Measurements from ENCODE around the gene TXNL4B. TPM values are rescaled to one million over a fixed set of nuclear protein-coding genes. Genes with fewer than 3 reads are reported as not detected.
"Not testable (repeated sequence)": the region's sequence is repeated elsewhere in the genome, so short reads cannot be mapped to it uniquely, and the experiment has no call there.

The TXNL4B gene
- polyA plus RNA-seq, 4 donors, result 11.3 to 22.1 (median 12.1) TPM

DNA sequence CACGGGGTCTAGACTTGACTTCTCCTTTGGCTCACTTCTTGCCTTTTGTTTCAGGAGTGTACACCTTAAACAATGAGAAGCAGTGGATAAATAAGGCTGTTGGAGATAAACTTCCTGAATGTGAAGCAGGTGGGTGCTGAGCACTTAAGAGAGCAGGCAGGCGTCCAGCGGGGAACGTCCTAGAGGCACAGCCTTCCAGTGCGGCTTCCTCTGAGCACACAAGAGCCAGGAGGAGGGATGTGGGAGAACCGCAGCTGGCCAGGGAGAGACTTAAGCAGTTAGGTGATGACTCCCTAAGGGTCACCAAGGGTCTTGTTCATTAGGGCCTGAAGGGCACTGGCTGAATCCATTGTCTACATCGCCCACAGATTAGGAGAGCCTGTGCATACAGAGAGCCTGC, 34.4 kb downstream of the TXNL4B start:
- H3K9me3 ChIP-seq (ENCODE audit: control insufficient read depth in 2 of 2, insufficient read depth in 1 of 2, low read depth in 1 of 2, low read length in 1 of 2); H3K4me1 ChIP-seq (ENCODE audit: control insufficient read depth in 3 of 3, insufficient read depth in 2 of 3, low read depth in 1 of 3, low read length in 2 of 3); H3K36me3 ChIP-seq (ENCODE audit: control insufficient read depth in 3 of 3, insufficient read depth in 2 of 3, low read depth in 1 of 3, low read length in 3 of 3); H3K27me3 ChIP-seq (ENCODE audit: control insufficient read depth in 3 of 3, insufficient read depth in 3 of 3, low read length in 3 of 3); H3K4me3 ChIP-seq (ENCODE audit: low read depth in 1 of 3, low read length in 3 of 3); DNase-seq; H3K27ac ChIP-seq (ENCODE audit: low read depth in 1 of 3, low read length in 2 of 3); FAIRE-seq: not testable (repeated sequence)
- 53 to 81% (median 54%) methylated on average over 6 of the region's 7 CpGs for WGBS, 3 donors

DNA sequence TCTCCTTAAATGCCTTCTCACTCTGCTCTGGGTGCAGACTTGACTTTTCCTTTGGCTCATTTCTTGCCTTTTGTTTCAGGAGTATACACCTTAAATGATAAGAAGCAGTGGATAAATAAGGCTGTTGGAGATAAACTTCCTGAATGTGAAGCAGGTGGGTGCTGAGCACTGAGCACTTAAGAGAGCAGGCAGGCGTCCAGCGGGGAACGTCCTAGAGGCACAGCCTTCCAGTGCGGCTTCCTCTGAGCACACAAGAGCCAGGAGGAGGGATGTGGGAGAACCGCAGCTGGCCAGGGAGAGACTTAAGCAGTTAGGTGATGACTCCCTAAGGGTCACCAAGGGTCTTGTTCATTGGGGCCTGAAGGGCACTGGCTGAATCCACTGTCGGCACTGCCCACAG, 36.1 kb downstream of the TXNL4B start:
- DNase-seq; H3K27ac ChIP-seq (ENCODE audit: low read depth in 1 of 3, low read length in 2 of 3); H3K36me3 ChIP-seq (ENCODE audit: control insufficient read depth in 3 of 3, insufficient read depth in 2 of 3, low read depth in 1 of 3, low read length in 3 of 3); H3K4me1 ChIP-seq (ENCODE audit: control insufficient read depth in 3 of 3, insufficient read depth in 2 of 3, low read depth in 1 of 3, low read length in 2 of 3); H3K9me3 ChIP-seq (ENCODE audit: control insufficient read depth in 2 of 2, insufficient read depth in 1 of 2, low read depth in 1 of 2, low read length in 1 of 2); H3K4me3 ChIP-seq (ENCODE audit: low read depth in 1 of 3, low read length in 3 of 3); FAIRE-seq; H3K27me3 ChIP-seq (ENCODE audit: control insufficient read depth in 3 of 3, insufficient read depth in 3 of 3, low read length in 3 of 3): not testable (repeated sequence)
- 27 to 46% methylated on average over 1 of the region's 6 CpGs; no CpG with 5 or more reads in 1 of the 3 donors for WGBS, 3 donors

DNA sequence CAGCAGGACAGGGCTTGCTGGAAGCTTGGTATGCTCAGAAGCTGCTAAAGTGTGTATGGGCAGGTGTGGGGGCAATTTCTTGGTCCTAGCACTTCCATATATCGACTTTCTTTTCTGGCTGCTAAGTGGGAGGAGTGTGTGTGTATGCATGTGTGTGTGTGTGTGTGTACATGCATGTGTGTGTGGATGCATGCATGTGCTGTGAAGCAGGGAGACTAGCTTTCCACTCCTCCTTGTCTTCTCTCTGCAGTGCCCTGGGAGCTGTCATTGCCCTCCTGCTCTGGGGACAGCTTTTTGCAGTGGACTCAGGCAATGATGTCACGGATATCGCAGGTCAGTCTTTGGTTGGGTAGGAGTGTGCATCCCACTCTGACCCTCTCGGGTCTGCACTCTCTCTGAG, 37.5 kb downstream of the TXNL4B start:
- no peaks in the 10 kb centered on the region for H3K27me3 ChIP-seq (ENCODE audit: control insufficient read depth in 3 of 3, insufficient read depth in 3 of 3, low read length in 3 of 3)
- no peak overlapping the region for H3K27ac ChIP-seq (ENCODE audit: low read depth in 1 of 3, low read length in 2 of 3)
- no peak overlapping the region for H3K4me3 ChIP-seq (ENCODE audit: low read depth in 1 of 3, low read length in 3 of 3)
- H3K9me3 ChIP-seq (ENCODE audit: control insufficient read depth in 2 of 2, insufficient read depth in 1 of 2, low read depth in 1 of 2, low read length in 1 of 2), result no peaks in the 10 kb centered on the region
- H3K36me3 ChIP-seq (ENCODE audit: control insufficient read depth in 3 of 3, insufficient read depth in 2 of 3, low read depth in 1 of 3, low read length in 3 of 3), result no peaks in the 10 kb centered on the region
- DNase-seq (no peak), FAIRE-seq (no peak)
- H3K4me1 ChIP-seq (ENCODE audit: control insufficient read depth in 3 of 3, insufficient read depth in 2 of 3, low read depth in 1 of 3, low read length in 2 of 3), result no peaks in the 10 kb centered on the region
- 65 to 88% (median 66%) methylated on average over 4 of the region's 4 CpGs for WGBS, 3 donors

DNA sequence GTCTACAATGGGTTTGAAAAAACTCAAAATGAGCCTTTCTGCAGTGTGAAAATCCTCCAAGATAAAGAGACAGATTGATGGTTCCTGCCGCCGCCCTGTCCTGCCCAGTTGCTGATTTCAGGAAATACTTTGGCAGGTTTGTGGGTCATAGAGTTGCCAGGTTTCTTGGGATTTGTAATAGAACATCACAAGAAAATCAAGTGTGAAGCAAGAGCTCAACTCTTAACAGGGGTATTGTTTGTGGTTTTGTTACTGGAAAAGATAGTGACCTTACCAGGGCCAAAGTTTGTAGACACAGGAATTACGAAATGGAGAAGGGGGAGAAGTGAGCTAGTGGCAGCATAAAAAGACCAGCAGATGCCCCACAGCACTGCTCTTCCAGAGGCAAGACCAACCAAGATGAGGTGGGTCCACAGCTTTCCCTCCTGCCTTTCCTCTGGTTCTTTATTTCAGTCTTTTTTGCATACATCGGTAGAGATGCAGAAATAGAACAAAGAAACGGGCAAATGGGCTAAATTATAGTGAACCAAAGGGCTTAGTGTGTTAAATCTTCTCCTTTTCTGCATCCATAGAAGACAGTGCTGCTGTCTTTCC, 39.1 kb downstream of the TXNL4B start, which contains the start of gene HP:
TSS of gene HP (plus strand) at position 252 of the 594 bp plus-strand sequence. CDS start at position 400, 148 bp downstream.
- FAIRE-seq; H3K4me3 ChIP-seq (ENCODE audit: low read depth in 1 of 3, low read length in 3 of 3); H3K27ac ChIP-seq (ENCODE audit: low read depth in 1 of 3, low read length in 2 of 3); H3K36me3 ChIP-seq (ENCODE audit: control insufficient read depth in 3 of 3, insufficient read depth in 2 of 3, low read depth in 1 of 3, low read length in 3 of 3); H3K9me3 ChIP-seq (ENCODE audit: control insufficient read depth in 2 of 2, insufficient read depth in 1 of 2, low read depth in 1 of 2, low read length in 1 of 2); H3K27me3 ChIP-seq (ENCODE audit: control insufficient read depth in 3 of 3, insufficient read depth in 3 of 3, low read length in 3 of 3); DNase-seq; H3K4me1 ChIP-seq (ENCODE audit: control insufficient read depth in 3 of 3, insufficient read depth in 2 of 3, low read depth in 1 of 3, low read length in 2 of 3): not testable (repeated sequence)
- 85 to 90% (median 87%) methylated on average over 5 of the region's 5 CpGs for WGBS, 3 donors

DNA sequence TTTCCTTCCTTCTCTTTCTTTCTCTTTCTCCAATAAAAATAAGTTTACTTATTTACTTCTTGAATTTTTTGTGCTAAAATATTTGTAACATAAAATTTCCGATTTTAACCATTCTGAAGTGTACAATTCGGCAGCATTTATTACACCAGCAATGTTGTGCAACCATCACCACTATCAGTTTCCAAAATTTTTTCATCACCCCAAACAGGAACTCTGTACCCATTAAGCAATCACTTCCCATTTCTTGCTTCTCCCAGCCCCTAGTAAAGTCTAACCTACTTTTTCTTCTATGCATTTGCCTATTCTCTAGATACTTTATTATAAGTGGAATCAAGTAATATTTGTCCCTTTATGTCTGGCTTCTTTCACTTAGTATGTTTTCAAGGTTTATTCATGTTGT, 41.6 kb downstream of the TXNL4B start:
- WGBS, 3 donors, result 78 to 90% (median 81%) methylated on average over 2 of the region's 2 CpGs
- no peaks in the 10 kb centered on the region for H3K27me3 ChIP-seq (ENCODE audit: control insufficient read depth in 3 of 3, insufficient read depth in 3 of 3, low read length in 3 of 3)
- peaks cover 0 to 10% of the 10 kb centered on the region in 2 donors for H3K9me3 ChIP-seq (ENCODE audit: control insufficient read depth in 2 of 2, insufficient read depth in 1 of 2, low read depth in 1 of 2, low read length in 1 of 2)
- H3K4me3 ChIP-seq (ENCODE audit: low read depth in 1 of 3, low read length in 3 of 3), result no peak overlapping the region
- no peak for FAIRE-seq
- no peak for DNase-seq
- no peaks in the 10 kb centered on the region for H3K36me3 ChIP-seq (ENCODE audit: control insufficient read depth in 3 of 3, insufficient read depth in 2 of 3, low read depth in 1 of 3, low read length in 3 of 3)
- no peak overlapping the region for H3K27ac ChIP-seq (ENCODE audit: low read depth in 1 of 3, low read length in 2 of 3)
- no peaks in the 10 kb centered on the region for H3K4me1 ChIP-seq (ENCODE audit: control insufficient read depth in 3 of 3, insufficient read depth in 2 of 3, low read depth in 1 of 3, low read length in 2 of 3)

DNA sequence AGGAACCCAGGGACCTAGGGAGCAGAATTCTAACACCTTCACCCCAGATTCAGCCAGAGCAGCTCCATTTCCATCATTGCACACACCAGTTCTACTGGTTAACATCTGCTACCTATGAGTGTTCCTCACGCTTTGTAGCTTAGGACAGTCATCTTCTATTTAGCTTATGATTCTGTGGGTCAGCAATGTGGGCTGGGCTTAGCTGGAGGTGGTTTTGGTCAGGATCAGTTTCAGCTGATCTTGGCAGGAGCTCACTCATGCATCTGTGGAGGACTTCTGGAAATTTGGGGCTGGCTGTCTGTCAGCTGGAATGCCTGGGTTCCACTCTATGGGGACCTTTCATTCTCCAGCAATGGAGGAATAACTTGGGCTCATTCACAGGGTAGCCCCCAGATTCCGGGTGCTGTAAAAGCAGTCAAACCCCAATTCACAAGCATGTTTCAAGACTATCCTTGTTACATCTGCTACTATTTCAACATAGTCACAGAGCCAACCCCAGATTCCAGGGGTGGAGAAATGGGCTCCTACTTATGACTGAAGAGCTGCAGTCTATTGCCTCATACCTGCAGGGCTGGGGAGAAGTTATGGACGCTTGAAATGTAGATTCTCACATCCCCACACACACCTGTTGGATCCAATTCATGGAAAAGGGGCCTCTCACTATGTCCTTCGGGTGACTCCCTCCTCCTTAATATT, 42.5 kb downstream of the TXNL4B start:
- DNase-seq, result no peak
- no peaks in the 10 kb centered on the region for H3K4me1 ChIP-seq (ENCODE audit: control insufficient read depth in 3 of 3, insufficient read depth in 2 of 3, low read depth in 1 of 3, low read length in 2 of 3)
- no peak overlapping the region for H3K27ac ChIP-seq (ENCODE audit: low read depth in 1 of 3, low read length in 2 of 3)
- no peaks in the 10 kb centered on the region for H3K27me3 ChIP-seq (ENCODE audit: control insufficient read depth in 3 of 3, insufficient read depth in 3 of 3, low read length in 3 of 3)
- FAIRE-seq, result no peak
- no peak overlapping the region for H3K4me3 ChIP-seq (ENCODE audit: low read depth in 1 of 3, low read length in 3 of 3)
- 86 to 93% (median 92%) methylated on average over 4 of the region's 4 CpGs for WGBS, 3 donors
- no peaks in the 10 kb centered on the region for H3K36me3 ChIP-seq (ENCODE audit: control insufficient read depth in 3 of 3, insufficient read depth in 2 of 3, low read depth in 1 of 3, low read length in 3 of 3)
- peaks cover 0 to 10% of the 10 kb centered on the region in 2 donors for H3K9me3 ChIP-seq (ENCODE audit: control insufficient read depth in 2 of 2, insufficient read depth in 1 of 2, low read depth in 1 of 2, low read length in 1 of 2)

DNA sequence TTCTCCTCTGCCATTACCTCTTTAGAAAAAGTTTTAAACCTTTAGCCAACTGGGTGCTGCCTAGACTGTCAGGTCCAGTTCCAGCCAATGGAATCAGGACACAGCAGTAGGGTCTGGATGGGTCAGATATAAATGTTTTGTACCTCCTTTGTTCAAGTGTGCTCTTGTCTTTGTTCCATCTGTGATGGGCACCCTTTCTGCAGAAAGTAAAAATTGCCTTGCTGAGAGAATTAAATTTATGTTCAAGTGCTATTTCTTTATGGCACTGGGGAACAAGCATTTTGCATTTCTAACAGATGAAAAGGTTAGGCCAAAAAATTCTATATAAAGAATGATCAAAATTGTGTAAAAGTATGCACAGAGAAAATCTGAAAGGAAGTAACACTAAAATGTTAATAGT, 44.3 kb downstream of the TXNL4B start:
- FAIRE-seq (no peak), DNase-seq (no peak)
- H3K27ac ChIP-seq (ENCODE audit: low read depth in 1 of 3, low read length in 2 of 3), result no peak overlapping the region
- no peak overlapping the region for H3K4me3 ChIP-seq (ENCODE audit: low read depth in 1 of 3, low read length in 3 of 3)
- no peaks in the 10 kb centered on the region for H3K36me3 ChIP-seq (ENCODE audit: control insufficient read depth in 3 of 3, insufficient read depth in 2 of 3, low read depth in 1 of 3, low read length in 3 of 3)
- H3K27me3 ChIP-seq (ENCODE audit: control insufficient read depth in 3 of 3, insufficient read depth in 3 of 3, low read length in 3 of 3), result no peaks in the 10 kb centered on the region
- H3K4me1 ChIP-seq (ENCODE audit: control insufficient read depth in 3 of 3, insufficient read depth in 2 of 3, low read depth in 1 of 3, low read length in 2 of 3), result no peaks in the 10 kb centered on the region
- peaks cover 0 to 10% of the 10 kb centered on the region in 2 donors for H3K9me3 ChIP-seq (ENCODE audit: control insufficient read depth in 2 of 2, insufficient read depth in 1 of 2, low read depth in 1 of 2, low read length in 1 of 2)

DNA sequence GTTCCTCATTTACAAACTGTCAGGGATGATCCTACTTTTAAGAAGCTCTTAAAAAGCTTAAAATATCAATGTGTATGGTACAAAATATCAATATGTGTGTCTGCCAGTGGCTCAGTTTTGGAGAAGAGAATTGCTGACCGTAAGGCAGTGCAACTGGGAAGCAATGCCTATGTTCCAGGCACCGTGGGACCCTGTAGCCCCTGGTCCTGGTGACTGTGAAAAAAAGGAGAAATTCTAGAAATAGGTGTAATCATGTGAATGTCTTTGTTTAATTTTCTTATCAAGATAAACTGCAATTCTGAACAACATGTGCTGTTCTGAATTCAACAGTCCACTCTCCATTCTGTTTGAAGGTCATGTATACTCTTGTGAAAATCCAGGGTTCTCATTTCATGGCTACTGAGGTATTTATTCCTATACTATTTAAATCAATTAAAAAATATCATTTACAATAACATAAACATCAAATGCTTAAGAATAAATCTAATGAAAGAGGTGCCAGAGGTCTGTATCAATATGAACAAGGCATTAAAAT, 48.5 kb downstream of the TXNL4B start:
- Histone ChIP-seq H3K4me1 (ENCODE audit: control insufficient read depth in 3 of 3, insufficient read depth in 2 of 3, low read depth in 1 of 3, low read length in 2 of 3) (peaks cover 0 to 3% (median 0%) of the 10 kb centered on the region in 3 donors), H3K27me3 (ENCODE audit: control insufficient read depth in 3 of 3, insufficient read depth in 3 of 3, low read length in 3 of 3) (no peaks in the 10 kb centered on the region), H3K27ac (ENCODE audit: low read depth in 1 of 3, low read length in 2 of 3) (no peak overlapping the region), H3K4me3 (ENCODE audit: low read depth in 1 of 3, low read length in 3 of 3) (no peak overlapping the region), H3K9me3 (ENCODE audit: control insufficient read depth in 2 of 2, insufficient read depth in 1 of 2, low read depth in 1 of 2, low read length in 1 of 2) (peaks cover 0 to 7% of the 10 kb centered on the region in 2 donors), H3K36me3 (ENCODE audit: control insufficient read depth in 3 of 3, insufficient read depth in 2 of 3, low read depth in 1 of 3, low read length in 3 of 3) (peaks cover 0 to 8% (median 0%) of the 10 kb centered on the region in 3 donors)
- no peak for DNase-seq
- WGBS, 3 donors, result 61 to 86% (median 73%) methylated on average over 2 of the region's 2 CpGs
- FAIRE-seq, result no peak
